Thymus (tissue), 11 donors: ENCODE data around the gene TOR1AIP2. TPM values are rescaled to one million over a fixed set of nuclear protein-coding genes. Genes with fewer than 3 reads are reported as not detected.

ENCODE experiments used
- DNase-seq, 9 donors: peaks; one replicate each; pipeline ENCODE4 v3.0.0-alpha.2; 2013; ENCODE audit warnings: low spot score in 9 of 9, low read depth in 6 of 9, missing footprints in 1 of 9
- H3K27ac ChIP-seq, 2 donors: one replicate each; pipeline ENCODE4 v1.5.1; 2013; ENCODE audit warnings: control low read depth in 1 of 2, low read depth in 1 of 2, low read length in 1 of 2, mild to moderate bottlenecking in 1 of 2, moderate library complexity in 1 of 2
- H3K27me3 ChIP-seq, 2 donors: one replicate each; pipeline ENCODE4 v1.5.1; 2013; ENCODE audit warnings: low read length in 1 of 2; ENCODE audit not compliant: control insufficient read depth in 2 of 2, insufficient read depth in 1 of 2
- H3K36me3 ChIP-seq, 2 donors: one replicate each; pipeline ENCODE4 v1.5.1; 2013; ENCODE audit warnings: low read length in 1 of 2, mild to moderate bottlenecking in 1 of 2, moderate library complexity in 1 of 2; ENCODE audit not compliant: control insufficient read depth in 2 of 2, insufficient read depth in 2 of 2
- H3K4me1 ChIP-seq, 2 donors: one replicate each; pipeline ENCODE4 v1.5.1; 2013; ENCODE audit warnings: low read length in 2 of 2; ENCODE audit not compliant: control insufficient read depth in 2 of 2, insufficient read depth in 2 of 2
- H3K4me3 ChIP-seq, 2 donors: one replicate each; pipeline ENCODE4 v1.5.1; 2013; ENCODE audit warnings: low read length in 2 of 2, control low read depth in 1 of 2, mild to moderate bottlenecking in 1 of 2
- H3K9me3 ChIP-seq, 2 donors: one replicate each; pipeline ENCODE4 v1.5.1; 2013; ENCODE audit warnings: low read length in 1 of 2, mild to moderate bottlenecking in 1 of 2; ENCODE audit not compliant: control insufficient read depth in 2 of 2, insufficient read depth in 1 of 2
- WGBS: extraction: QIAGEN DNeasy Blood & Tissue Kit; methylation state at CpG from one replicate; pipeline ENCODE4 v1.1.7; 2013; 5-methylcytosine and 5-hydroxymethylcytosine counted together
- polyA plus RNA-seq: library from polyadenylated mRNA; stranded (reverse); fragments of 200-250 nt; gene quantifications from one replicate; pipeline ENCODE4 v1.2.3, GENCODE V29; 2013
- total RNA-seq: library from RNA; stranded (reverse); fragments of 120-200 nt; gene quantifications from one replicate; pipeline ENCODE4 v1.2.4, GENCODE V29; 2013
- donor health status: healthy.

The TOR1AIP2 gene
- total and polyA plus RNA-seq, 2 donors: 13.8 to 20.0 TPM

DNA sequence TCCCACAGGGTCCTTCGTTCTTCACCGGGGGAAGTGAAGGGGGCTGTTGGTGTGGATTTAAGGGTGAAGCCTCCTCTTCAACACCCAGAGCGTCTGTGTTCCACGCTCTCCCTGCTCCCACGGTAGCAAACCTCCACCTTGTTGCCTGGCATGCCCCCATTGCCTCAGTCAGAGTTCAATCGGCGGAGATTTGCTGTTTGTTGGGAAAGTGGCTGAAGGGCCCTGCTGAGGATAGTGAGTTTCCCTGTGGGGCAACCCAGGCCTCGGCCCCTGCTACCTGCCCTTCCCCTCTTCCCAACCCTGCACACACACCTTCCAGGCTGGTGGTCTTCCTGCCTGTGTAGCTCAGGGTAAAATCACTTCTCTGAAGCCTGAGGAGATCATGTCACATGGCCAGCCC, 60.5 kb downstream of the TOR1AIP2 start:
- DNase-seq: no peak
- 97% methylated on average over 8 of the region's 8 CpGs for WGBS
- Histone ChIP-seq H3K27me3 (peaks cover 0 to 39% of the 10 kb centered on the region in 2 donors), H3K9me3 (peaks cover 0 to 3% of the 10 kb centered on the region in 2 donors), H3K4me3 (no peak overlapping the region), H3K27ac (no peak overlapping the region), H3K36me3 (no peaks in the 10 kb centered on the region), H3K4me1 (peaks cover 11 to 26% of the 10 kb centered on the region in 2 donors)

DNA sequence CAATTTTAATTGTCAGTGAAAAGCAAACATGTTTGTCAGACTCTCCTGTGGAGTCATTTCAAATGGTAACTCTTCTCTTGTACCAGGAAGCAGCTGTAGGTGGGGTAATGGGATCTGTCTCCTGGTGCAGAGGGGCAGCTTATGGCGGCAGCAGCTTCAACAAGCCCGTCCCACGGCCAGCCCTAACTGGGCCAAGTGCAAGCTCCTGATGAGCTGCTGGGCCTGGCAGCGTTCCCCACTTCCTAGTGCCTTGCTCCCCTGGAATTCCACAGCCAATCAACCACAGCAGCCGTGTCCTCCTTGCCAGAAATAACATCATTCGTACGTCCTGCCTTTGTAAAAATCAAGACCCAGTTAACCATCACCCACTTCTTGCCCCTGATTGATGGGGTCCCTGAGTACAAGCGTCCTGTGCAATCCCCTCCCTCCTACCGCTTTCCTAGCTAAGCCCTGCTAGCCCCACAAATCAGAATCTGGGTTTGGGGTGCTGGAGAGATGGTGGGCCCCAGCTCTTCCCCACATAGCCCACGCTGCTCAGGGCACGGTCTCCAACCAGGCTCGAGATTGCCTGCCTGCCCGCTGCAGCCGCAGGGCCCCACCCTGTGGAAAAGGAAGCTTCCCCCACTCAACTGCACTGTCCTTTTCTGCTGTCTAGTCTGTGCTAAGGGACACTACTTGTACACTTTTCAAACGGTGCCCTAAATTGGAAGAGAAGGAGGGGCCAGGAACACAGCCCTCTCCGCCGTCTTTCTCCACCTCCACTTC, 61.2 kb downstream of the TOR1AIP2 start:
- WGBS: 82% methylated on average over 17 of the region's 17 CpGs
- Histone ChIP-seq H3K27ac (no peak overlapping the region), H3K4me1 (peaks cover 11 to 26% of the 10 kb centered on the region in 2 donors), H3K27me3 (peaks cover 0 to 39% of the 10 kb centered on the region in 2 donors), H3K9me3 (peaks cover 0 to 3% of the 10 kb centered on the region in 2 donors), H3K36me3 (no peaks in the 10 kb centered on the region), H3K4me3 (no peak overlapping the region)
- no peak for DNase-seq

DNA sequence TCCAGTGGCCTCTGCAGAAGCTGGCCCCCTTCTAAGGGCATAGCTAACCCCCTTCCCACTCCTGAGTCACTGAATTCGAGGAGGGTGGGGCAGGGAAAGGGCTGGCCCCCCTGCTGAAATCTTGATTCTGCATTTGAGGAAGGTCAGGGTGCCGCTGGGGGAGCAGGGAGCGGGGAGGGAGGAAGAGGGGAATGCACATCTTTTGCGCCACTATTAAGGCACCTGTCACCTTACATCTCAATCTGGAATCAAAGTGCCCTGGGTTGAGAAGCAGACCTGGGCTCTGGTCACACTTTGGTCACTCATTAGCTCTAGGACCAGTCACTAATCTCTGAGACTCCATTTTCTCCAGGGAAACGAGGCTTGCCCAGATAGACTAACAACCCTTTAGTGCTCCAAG, 62.0 kb downstream of the TOR1AIP2 start:
- DNase-seq: no peak
- WGBS: 58% methylated on average over 5 of the region's 5 CpGs
- no peaks in the 10 kb centered on the region for H3K36me3 ChIP-seq
- peaks cover 0 to 39% of the 10 kb centered on the region in 2 donors for H3K27me3 ChIP-seq
- H3K9me3 ChIP-seq: peaks cover 0 to 3% of the 10 kb centered on the region in 2 donors
- no peak overlapping the region for H3K27ac ChIP-seq
- peak overlapping the region in 1 of 2 donors; percentile 59 for H3K4me3 ChIP-seq
- H3K4me1 ChIP-seq: peaks cover 11 to 32% of the 10 kb centered on the region in 2 donors

DNA sequence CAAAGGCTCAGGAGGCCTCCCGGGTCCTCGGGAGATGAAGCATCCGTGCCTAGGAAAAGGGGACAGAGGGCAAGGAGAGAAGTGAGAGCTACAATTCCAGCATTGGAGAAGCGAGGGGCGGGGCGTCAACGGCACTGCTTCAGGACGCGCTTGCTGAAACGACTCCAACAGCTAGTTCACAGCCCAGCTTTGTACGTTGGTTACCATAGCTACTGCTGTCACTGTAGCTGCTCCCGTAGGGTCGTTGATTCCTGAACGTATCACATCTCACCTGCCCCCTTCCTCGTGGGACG, 63.1 kb downstream of the TOR1AIP2 start:
- Histone ChIP-seq H3K4me1 (peaks cover 11 to 38% of the 10 kb centered on the region in 2 donors), H3K27me3 (peaks cover 0 to 45% of the 10 kb centered on the region in 2 donors), H3K36me3 (no peaks in the 10 kb centered on the region), H3K9me3 (peaks cover 0 to 3% of the 10 kb centered on the region in 2 donors), H3K4me3 (peak overlapping the region; percentile 55 to 59), H3K27ac (peak overlapping the region; percentile 53 to 58)
- no peak for DNase-seq
- 4% methylated on average over 16 of the region's 16 CpGs for WGBS

DNA sequence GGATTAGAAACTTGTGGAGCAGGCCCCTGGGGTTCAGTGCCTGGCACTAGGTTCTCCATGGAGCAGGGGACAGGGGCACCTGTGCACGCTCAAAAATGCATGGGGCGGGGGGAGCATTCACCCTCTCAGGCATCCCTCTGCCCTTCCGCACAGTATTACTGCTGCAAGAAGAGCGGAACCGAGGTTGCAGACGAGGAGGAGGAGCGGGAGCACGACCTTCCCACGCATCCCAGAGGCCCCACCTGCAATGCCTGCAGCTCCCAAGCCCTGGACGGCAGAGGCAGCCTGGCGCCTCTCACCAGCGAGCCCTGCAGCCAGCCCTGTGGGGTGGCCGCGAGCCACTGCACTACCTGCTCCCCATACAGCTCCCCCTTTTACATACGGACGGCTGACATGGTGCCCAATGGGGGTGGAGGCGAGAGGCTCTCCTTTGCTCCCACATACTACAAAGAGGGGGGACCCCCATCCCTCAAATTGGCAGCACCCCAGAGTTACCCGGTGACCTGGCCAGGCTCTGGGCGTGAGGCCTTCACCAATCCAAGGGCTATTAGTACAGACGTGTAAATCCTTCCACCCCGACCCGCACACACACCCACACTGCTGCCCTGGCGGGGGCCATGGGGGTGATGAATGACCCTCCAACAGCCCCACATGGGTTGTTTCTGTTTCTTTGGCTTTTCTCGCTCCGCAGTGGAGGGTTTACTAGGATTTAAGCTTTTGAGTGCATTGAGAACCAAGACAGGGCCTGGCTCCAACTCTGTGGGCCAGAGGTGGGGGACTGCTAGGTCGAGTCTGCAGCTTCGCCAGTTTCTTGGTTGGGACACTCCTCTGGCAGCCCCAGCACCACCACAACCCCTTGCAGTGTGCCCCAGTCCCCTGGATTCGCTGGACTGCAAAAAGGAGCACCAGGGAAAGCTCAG, 63.7 kb downstream of the TOR1AIP2 start:
- H3K27me3 ChIP-seq: peaks cover 0 to 49% of the 10 kb centered on the region in 2 donors
- DNase-seq: no peak
- no peaks in the 10 kb centered on the region for H3K36me3 ChIP-seq
- no peak overlapping the region for H3K27ac ChIP-seq
- 88% methylated on average over 28 of the region's 28 CpGs for WGBS
- H3K4me1 ChIP-seq: peaks cover 11 to 44% of the 10 kb centered on the region in 2 donors
- peak overlapping the region; percentile 55 to 59 for H3K4me3 ChIP-seq
- H3K9me3 ChIP-seq: peaks cover 0 to 3% of the 10 kb centered on the region in 2 donors

DNA sequence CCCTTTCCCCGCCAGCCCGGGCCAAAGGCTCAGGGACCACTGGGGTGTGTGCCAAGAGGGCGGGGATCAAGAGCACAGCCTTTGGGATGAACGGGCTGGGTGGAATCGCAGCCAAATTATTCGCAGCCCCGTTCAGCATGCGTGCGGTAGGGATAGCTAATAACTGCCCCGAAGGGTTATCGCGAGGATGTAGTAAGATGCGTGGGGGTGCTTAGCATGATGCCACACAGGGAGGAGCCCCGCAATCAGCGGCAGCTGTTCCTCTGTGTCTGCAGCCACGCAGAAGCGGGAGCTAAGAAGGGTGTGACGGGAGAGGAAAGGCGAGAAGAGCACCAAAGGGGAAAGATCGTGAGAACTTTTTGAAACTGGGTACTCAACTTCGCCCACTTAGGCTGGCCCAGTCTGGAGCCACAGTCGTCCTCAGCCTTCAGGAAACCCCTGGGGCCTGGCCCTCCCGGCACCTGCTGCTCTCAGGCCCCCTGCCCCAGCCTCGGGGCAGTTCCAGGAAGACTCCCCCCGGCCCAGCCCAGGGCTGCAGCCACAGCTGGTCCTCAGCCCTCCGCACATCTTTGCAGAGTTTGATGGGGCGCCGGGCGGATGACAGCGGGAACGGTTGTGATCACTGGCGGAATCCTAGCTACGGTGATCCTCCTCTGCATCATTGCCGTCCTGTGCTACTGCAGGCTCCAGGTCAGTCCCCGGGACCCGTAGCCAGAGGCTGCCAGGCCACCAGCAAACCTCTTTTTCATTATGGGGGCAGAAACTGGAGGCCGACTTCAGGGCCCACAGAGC, 64.9 kb downstream of the TOR1AIP2 start:
- Histone ChIP-seq H3K27me3 (peaks cover 0 to 49% of the 10 kb centered on the region in 2 donors), H3K27ac (no peak overlapping the region), H3K36me3 (no peaks in the 10 kb centered on the region), H3K4me3 (no peak overlapping the region), H3K9me3 (peaks cover 0 to 6% of the 10 kb centered on the region in 2 donors), H3K4me1 (peaks cover 11 to 44% of the 10 kb centered on the region in 2 donors)
- 94% methylated on average over 37 of the region's 37 CpGs for WGBS
- DNase-seq: no peak

DNA sequence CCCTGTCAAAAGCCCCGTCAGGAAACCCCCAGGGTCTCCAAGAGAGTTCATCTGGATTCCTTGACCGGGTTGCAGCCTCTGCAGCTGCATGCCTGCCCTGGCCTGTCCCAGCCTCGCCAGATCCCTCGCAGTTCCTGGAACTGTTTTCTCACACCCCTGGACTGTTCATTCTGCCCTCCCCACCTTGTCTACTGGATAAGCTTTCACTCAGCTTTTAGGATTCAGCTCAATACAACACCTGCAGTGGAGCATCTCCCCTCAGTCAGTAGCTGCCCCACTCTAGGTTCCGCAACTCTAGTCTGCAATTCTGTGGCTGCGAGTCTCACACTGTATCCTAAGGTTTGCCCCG, 67.3 kb downstream of the TOR1AIP2 start:
- H3K9me3 ChIP-seq: peaks cover 0 to 6% of the 10 kb centered on the region in 2 donors
- DNase-seq: no peak
- H3K4me1 ChIP-seq: peaks cover 8 to 31% of the 10 kb centered on the region in 2 donors
- 88% methylated on average over 7 of the region's 7 CpGs for WGBS
- no peak overlapping the region for H3K4me3 ChIP-seq
- peaks cover 0 to 37% of the 10 kb centered on the region in 2 donors for H3K27me3 ChIP-seq
- peak overlapping the region in 1 of 2 donors; percentile 55 for H3K27ac ChIP-seq
- no peaks in the 10 kb centered on the region for H3K36me3 ChIP-seq

DNA sequence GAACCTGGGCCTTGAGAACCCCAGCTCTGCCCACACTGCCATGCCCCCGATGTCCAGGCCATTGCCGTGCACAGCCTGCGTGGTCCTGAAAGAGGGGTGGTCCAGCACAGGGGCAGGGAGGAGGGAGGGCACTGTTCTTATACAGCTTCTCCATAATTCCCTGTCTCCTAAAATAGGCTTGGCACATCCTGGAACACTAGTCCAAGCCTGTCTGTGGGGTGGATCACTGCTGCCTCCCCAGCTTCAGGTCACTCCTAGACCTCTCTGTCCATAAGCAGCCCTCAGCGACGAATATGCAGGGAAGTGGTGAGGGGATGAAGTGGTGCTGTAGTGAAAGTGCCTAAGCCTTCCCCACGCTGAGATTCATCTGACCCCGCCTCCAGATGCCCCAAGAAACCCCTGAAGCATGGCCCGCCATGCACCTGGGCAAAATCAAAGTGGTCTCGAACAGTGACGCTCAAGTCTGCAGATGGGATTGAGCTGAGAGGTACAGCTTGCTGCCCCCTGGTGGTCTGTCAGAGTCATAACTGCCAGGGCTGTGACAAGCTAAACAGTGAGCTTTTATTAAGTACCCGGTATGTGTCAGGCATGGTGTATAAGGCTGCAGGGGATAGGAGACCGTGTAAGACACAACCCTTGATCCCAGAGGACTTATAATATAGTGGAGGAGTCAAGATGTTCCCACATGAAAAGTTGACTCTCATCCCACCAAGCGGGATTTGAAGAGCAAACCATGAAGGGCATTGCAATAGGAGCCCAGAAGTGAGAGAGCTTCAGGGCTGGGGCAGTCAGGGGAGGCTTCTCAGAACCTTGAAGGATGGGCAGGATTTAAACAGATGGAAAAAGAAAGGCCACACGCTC, 67.9 kb downstream of the TOR1AIP2 start:
- DNase-seq: peak; percentile 50 to 87 (median 73)

More for the DNA sequence above, 67.9 kb downstream of the TOR1AIP2 start:
- peaks cover 0 to 6% of the 10 kb centered on the region in 2 donors for H3K9me3 ChIP-seq
- no peaks in the 10 kb centered on the region for H3K36me3 ChIP-seq
- no peak overlapping the region for H3K4me3 ChIP-seq
- H3K4me1 ChIP-seq: peaks cover 7 to 27% of the 10 kb centered on the region in 2 donors
- 47% methylated on average over 14 of the region's 14 CpGs for WGBS
- peaks cover 0 to 34% of the 10 kb centered on the region in 2 donors for H3K27me3 ChIP-seq
- peak overlapping the region in 1 of 2 donors; percentile 71 for H3K27ac ChIP-seq
